Colon (tissue), 2 donors: ENCODE data around the gene CTCF.

ENCODE experiments used
- FAIRE-seq: peaks from 2 replicates; lab custom pipeline; 2012; peaks lifted over from hg19 to GRCh38; lab: Jason Lieb, UNC
- donor health status: control.
- donor health status: control.

CTCF gene

GRCh38 chr16:67666559-67667452 lies 104.5 kb downstream of the CTCF start, which contains the start of the genes C16orf86 and ENKD1:
Gene C16orf86, plus strand, starts transcription at chr16:67666814. Its CDS starts 157 bp downstream, at chr16:67666971.
Gene ENKD1, minus strand, starts transcription at chr16:67666750. Its CDS starts 308 bp downstream, at chr16:67666442.
- no peak for FAIRE-seq

DNA sequence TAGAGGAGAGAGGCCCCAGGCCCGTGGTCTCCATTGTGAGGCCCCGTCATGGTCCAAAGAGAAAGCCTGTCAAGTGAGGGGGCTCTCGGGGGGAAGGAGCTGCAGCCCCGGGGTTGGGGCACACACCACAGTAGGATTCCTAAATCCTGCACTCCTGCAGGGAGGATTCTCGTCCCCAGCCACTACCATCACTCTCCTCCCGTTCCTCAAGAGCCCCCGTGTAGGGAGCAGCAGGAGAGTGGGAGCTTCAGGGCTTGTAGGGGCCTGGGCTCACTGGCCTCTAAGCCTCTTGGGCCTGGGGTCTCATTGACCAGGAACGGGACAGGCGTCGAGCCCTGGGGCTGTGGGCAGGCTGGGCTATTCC lies 105.1 kb downstream of the CTCF start:
- FAIRE-seq: no peak

DNA sequence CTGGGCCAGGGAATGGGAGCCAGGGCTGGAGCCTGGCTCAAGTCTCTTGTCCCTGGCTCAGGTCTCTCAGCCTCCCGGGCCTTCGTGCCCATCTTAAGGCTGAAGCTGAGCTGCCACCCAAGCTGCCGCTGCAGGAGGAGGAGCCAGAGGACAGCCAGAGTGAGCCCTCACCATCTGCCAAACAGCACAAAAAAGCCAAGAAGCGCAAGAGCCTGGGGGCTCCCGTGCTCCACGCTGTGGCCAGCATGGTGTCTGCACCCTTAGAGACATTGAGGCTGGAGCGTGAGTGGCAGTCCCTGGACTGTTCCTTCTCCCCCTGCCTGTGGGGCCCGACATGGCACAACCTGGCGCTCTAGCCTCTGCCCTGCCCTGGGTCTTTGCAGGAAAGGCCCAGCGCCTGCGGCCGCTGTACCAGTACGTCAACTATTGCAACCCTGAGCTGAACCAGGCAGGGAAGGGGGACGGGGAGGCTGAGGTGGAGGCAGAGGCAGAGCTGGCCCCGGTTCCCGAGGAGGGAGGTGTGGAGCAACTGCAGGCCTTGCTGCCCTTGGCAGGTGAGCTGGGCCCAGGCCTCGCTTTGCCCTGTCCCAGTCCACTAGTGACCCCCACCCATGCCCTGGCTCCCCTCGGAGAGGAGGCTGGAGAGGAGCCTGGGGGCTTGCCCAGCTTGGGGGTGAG lies 105.6 kb downstream of the CTCF start:
- FAIRE-seq: no peak

- no peak for FAIRE-seq
Measured at GRCh38 chr16:67668495-67669157, 106.3 kb downstream of the CTCF start.

GRCh38 chr16:67669499-67670101 lies 107.3 kb downstream of the CTCF start:
- FAIRE-seq: no peak

GRCh38 chr16:67672306-67672705 lies 110.0 kb downstream of the CTCF start:
- no peak for FAIRE-seq

DNA sequence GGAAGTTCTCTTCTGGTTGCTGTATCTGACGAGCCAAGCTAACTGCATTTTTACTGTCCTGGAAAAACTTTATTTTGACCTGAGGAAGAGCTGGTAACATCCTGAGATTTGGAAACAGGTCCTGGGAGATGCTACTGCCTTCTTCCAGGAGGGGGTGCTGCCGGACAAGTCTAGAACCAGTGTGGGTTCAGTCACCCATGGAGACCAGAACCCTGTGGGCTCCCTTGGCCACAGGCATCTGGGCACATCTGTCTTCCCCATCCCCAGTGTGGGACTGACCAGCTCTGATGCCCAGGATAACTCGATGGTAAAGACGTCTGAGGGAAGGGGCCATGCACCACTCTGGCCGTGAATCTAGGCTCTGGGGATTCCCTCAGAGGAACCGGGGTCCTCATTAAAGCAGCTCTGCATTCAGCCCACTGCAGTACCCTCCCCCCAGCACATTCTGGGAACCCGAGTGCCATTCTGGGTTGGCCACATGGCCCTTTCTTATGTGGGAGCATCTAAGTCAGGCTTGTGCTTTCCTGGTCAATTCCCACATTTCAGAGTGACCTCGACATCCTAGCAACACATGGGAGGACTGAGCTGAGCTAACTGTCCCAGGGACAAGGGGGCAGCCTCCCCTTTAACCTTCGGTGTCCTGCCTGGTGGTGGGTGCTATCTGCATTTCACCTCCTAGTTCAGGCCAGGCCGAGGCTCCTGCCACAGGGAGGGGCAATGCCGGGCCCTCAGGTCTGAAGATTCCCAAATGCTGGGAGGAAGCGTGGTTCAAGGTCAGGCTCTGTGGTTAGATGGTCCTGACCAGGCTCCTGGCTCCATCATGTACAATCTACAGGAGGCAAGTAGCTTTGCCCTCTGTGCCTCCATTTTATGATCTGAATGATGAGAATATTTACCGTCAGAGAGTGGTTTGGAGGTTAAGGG lies 110.7 kb downstream of the CTCF start:
- no peak for FAIRE-seq

GRCh38 chr16:67673712-67674580 lies 111.6 kb downstream of the CTCF start:
- no peak for FAIRE-seq

GRCh38 chr16:67674851-67675578 lies 112.7 kb downstream of the CTCF start:
- no peak for FAIRE-seq

DNA sequence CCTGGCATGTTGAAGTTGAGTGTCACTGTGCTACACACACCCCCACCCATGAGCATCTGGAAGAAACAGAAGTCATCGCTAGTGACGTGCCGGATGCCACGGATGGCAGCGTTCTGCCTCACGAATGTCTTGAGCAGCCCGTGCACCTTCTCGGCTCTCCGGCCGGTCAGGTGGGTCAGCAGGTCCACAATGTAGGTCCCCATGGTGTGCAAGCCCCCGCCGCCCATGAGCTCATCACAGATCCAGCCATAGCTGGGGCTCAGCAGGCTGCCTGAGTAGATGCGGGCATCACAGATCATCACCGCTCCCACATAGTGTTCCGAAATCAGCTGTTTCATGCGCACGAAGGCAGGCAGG lies 113.2 kb downstream of the CTCF start:
- FAIRE-seq: no peak

DNA sequence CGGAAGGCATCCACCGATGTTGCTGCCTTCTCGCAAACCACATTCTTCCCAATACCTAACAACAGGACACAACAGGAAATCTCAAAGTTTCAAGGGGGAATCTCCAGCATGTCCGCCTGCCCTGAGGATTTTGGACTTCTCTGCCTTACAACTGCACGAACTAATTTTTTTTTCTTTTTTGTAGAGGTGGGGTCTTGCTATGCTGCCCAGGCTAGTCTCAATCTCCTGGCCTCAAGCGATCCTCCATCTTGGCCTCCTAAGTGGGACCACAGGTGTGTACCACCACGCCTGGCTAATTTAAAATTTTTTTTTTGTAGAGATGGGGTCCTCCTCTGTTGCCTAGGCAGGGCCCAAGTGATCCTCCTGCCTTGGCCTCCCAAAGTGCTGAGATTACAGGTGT lies 113.7 kb downstream of the CTCF start:
- FAIRE-seq: no peak

DNA sequence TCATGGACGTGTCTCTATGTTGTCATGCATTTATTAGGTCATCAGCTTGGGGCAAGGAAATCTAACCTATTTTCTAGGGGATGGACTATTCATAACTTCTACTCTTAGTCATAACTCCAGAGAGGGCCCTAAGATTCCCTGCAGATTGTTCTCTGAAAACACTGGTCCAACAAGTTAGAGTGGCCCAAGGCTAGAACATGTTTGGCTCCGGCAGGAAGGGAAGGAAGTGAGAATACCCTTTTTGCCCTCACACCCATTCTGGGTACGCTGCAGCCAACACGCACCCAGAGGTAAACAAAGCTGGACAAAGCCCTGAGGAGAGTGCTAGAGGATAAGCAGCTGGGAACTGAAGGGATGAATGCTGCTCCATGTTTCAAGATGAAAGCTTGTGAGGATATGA lies 114.2 kb downstream of the CTCF start:
- no peak for FAIRE-seq

DNA sequence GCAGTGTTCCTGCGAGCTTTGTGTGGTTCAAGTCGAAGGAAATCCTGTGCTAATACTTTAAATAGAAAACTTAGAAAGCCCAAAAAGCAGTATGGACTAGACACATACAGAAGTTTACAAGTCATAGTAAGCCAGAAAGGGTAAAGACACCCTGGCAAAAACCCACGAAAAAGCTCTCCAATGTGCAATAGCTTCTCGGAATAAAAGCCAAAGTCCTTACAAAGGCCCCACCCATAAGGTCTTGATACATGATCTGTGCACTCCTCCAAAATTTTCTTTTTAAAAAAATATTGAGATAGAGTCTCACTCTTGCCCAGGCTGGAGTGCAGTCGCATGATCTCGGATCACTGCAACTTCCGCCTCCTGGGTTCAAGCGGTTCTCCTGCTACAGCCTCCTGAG lies 114.6 kb downstream of the CTCF start:
- no peak for FAIRE-seq

GRCh38 chr16:67677712-67678111 lies 115.4 kb downstream of the CTCF start:
- no peak for FAIRE-seq

- FAIRE-seq: no peak
Measured at GRCh38 chr16:67678354-67679023, 116.2 kb downstream of the CTCF start.

- no peak for FAIRE-seq
Measured at GRCh38 chr16:67679935-67680897, 117.9 kb downstream of the CTCF start.

DNA sequence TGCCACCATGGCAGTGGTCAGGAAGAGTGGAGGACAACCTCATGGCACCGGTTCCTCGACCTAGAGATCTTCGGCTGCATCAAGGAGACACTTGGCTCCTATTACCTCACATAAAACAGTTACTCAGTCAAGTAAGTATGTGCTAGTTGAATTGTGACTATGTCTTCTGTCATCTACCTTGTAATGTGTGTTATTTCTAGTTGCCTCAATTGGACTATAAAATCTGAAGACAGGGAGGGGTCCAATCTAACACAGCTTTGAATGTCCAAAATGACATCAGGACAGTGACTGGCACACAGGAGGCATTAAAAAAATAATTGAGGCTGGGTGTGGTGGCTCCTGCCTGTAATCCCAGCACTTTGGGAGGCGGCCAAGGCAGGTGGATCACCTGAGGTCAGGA lies 121.4 kb downstream of the CTCF start:
- no peak for FAIRE-seq
